HFFc6 (cell line): Measurements from ENCODE around the gene USP3. TPM values are rescaled to one million over a fixed set of nuclear protein-coding genes. Genes with fewer than 3 reads are reported as not detected.

Experiments used
- DNase-seq: peaks from one replicate; pipeline ENCODE4 v3.0.0-alpha.2; 2018
- H3K27ac Mint-ChIP-seq: 2 replicates; pipeline ENCODE4 v1.8.0; 2020; ENCODE audit warnings: mild to moderate bottlenecking, mixed read lengths
- H3K27me3 Mint-ChIP-seq: 2 replicates; pipeline ENCODE4 v1.8.0; 2021; ENCODE audit warnings: mild to moderate bottlenecking, moderate library complexity, mixed read lengths; ENCODE audit not compliant: insufficient read depth
- H3K36me3 Mint-ChIP-seq: 2 replicates; pipeline ENCODE4 v1.8.0; 2021; ENCODE audit warnings: low read depth, mixed read lengths
- H3K4me1 Mint-ChIP-seq: 2 replicates; pipeline ENCODE4 v1.8.0; 2020; ENCODE audit warnings: low read depth, mixed read lengths
- H3K4me3 Mint-ChIP-seq: 2 replicates; pipeline ENCODE4 v1.8.0; 2020; ENCODE audit warnings: mild to moderate bottlenecking, moderate library complexity, mixed read lengths
- H3K9me3 Mint-ChIP-seq: 2 replicates; pipeline ENCODE4 v1.8.0; 2020; ENCODE audit warnings: mild to moderate bottlenecking, mixed read lengths
- CTCF ChIP-seq: fragments of 200-600 bp; sonication (generic); IDR thresholded peaks from 2 replicates; pipeline ENCODE4 v1.5.0; 2021; ENCODE audit warnings: antibody characterized with exemption, mild to moderate bottlenecking
- total RNA-seq, 6 experiments: library from RNA; stranded (reverse); fragmentation: NEBNext Ultra II Directional; extraction: Animal tissue kit (Norgen Biotek cat#: 25700); gene quantifications; 2 replicates in 1 of 6; 3 replicates in 5 of 6; pipeline ENCODE4 v1.2.3, GENCODE V29; 2021

The USP3 gene
- total RNA-seq, 6 experiments from 2014 or later, result 16.8 to 26.2 (median 23.1) TPM

DNA sequence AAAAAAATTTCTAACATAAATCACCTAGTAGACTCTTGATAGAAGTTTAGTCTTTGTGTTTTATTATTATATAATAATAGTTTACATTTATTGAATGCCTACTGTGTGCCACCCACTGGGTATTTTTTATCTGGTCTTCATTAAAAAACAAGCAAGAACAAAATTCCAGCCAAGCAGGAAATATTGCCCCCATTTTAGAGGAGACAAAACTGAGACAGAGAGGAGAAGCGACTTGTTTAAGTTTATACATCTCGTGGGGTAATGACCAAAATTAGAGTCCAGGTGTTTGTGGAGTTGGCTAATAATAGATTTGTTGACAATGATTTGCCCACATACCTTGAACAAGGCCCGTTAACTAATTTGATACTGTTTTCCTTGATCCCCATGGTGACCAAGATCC is 59.7 kb downstream of the USP3 start:
- H3K9me3 Mint-ChIP-seq, result no peaks in the 10 kb centered on the region
- no peak for TF ChIP-seq CTCF
- H3K4me1 Mint-ChIP-seq, result peaks cover 17% of the 10 kb centered on the region
- H3K27ac Mint-ChIP-seq, result no peak overlapping the region
- peaks cover 18% of the 10 kb centered on the region; the same call in 1 of the 2 replicates for H3K36me3 Mint-ChIP-seq
- no peak for DNase-seq
- H3K27me3 Mint-ChIP-seq, result no peaks in the 10 kb centered on the region
- no peak overlapping the region for H3K4me3 Mint-ChIP-seq

- H3K4me3 Mint-ChIP-seq, result no peak overlapping the region
- DNase-seq, result no peak
- H3K36me3 Mint-ChIP-seq, result peaks cover 5% of the 10 kb centered on the region; the same call in 1 of the 2 replicates
- H3K4me1 Mint-ChIP-seq, result peaks cover 13% of the 10 kb centered on the region
- H3K27ac Mint-ChIP-seq, result peak overlapping the region; percentile 6; the same call in 1 of the 2 replicates
- H3K27me3 Mint-ChIP-seq, result no peaks in the 10 kb centered on the region
- no peaks in the 10 kb centered on the region for H3K9me3 Mint-ChIP-seq
- TF ChIP-seq CTCF, result no peak
Observed at GRCh38 chr15:63565536-63566186, 61.3 kb downstream of the USP3 start.

GRCh38 chr15:63572749-63573464 is 68.5 kb downstream of the USP3 start:
- Mint-ChIP-seq H3K4me3 (no peak overlapping the region), H3K4me1 (peaks cover 18% of the 10 kb centered on the region), H3K27me3 (no peaks in the 10 kb centered on the region), H3K9me3 (no peaks in the 10 kb centered on the region), H3K27ac (no peak overlapping the region), H3K36me3 (peaks cover 19% of the 10 kb centered on the region; the same call in 1 of the 2 replicates)
- DNase-seq, result no peak
- no peak for TF ChIP-seq CTCF

- DNase-seq, result no peak
- H3K4me1 Mint-ChIP-seq, result peaks cover 18% of the 10 kb centered on the region
- no peak overlapping the region for H3K4me3 Mint-ChIP-seq
- peaks cover 19% of the 10 kb centered on the region; the same call in 1 of the 2 replicates for H3K36me3 Mint-ChIP-seq
- H3K27me3 Mint-ChIP-seq, result no peaks in the 10 kb centered on the region
- no peaks in the 10 kb centered on the region for H3K9me3 Mint-ChIP-seq
- no peak overlapping the region for H3K27ac Mint-ChIP-seq
- TF ChIP-seq CTCF, result no peak
Observed at GRCh38 chr15:63573533-63573932, 69.1 kb downstream of the USP3 start.

DNA sequence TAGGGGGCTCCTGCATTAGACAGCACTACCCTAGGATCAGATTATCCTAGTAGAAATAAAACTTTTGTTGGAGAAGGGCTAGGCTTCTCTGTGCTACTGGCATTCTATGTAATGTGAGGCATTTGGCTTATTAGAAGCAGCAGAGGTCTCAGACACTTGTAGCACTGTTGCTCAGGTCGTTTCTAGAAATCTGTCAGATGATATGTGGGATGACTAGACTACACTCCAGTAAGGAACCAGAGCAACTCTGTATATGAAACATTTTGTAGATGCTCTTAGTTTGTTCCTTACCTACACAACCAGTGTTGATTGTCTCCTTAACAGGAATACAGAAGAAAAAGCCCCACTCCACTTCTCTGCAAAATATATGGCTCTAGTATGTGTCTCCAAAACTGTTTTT is 70.9 kb downstream of the USP3 start:
- no peaks in the 10 kb centered on the region for H3K9me3 Mint-ChIP-seq
- H3K4me1 Mint-ChIP-seq, result peaks cover 18% of the 10 kb centered on the region
- no peak overlapping the region for H3K4me3 Mint-ChIP-seq
- H3K27ac Mint-ChIP-seq, result no peak overlapping the region
- DNase-seq, result no peak
- no peak for TF ChIP-seq CTCF
- peaks cover 19% of the 10 kb centered on the region; the same call in 1 of the 2 replicates for H3K36me3 Mint-ChIP-seq
- H3K27me3 Mint-ChIP-seq, result no peaks in the 10 kb centered on the region
